SK-N-SH (cell line): ENCODE data around the gene ASXL2. TPM values are rescaled to one million over a fixed set of nuclear protein-coding genes. Genes with fewer than 3 reads are reported as not detected.

Experiments
- CTCF ChIA-PET: fragments of 300-600, 350-600 bp; formaldehyde crosslinking; extraction: SDS; loops from one replicate; lab custom pipeline; 2021; lab: Yijun Ruan, JAX
- POLR2A ChIA-PET: fragments of 350-600 bp; sonication (Branson Sonifier 250); formaldehyde crosslinking; extraction: SDS; loops from one replicate; lab custom pipeline; 2020; ENCODE audit warnings: antibody characterized with exemption, inconsistent platforms; lab: Yijun Ruan, JAX
- DNase-seq: peaks from one replicate; pipeline ENCODE4 v3.0.0; 2012
- H2AFZ ChIP-seq: fragments of 200-600 bp; sonication (generic); 2 replicates; pipeline ENCODE4 v1.8.1; 2016; ENCODE audit warnings: antibody characterized with exemption, mild to moderate bottlenecking, low read depth
- H3F3A ChIP-seq: fragments of 200-600 bp; sonication (generic); replicated peaks from 2 replicates; pipeline ENCODE3; 2016; ENCODE audit warnings: antibody characterized with exemption, mild to moderate bottlenecking; ENCODE audit not compliant: insufficient read depth
- H3K27ac ChIP-seq, 2 experiments: fragments of 200-500 bp in 1 of 2; fragments of 200-600 bp in 1 of 2; sonication (Bioruptor generic) in 1 of 2; sonication (generic), shearing (Covaris generic) in 1 of 2; 2 replicates each; pipeline versions ENCODE4 v1.5.1 to v1.6.1; 2014 to 2016; ENCODE audit warnings: low read depth in 2 of 2, inconsistent platforms in 1 of 2, low read length in 1 of 2, mild to moderate bottlenecking in 1 of 2, mixed read lengths in 1 of 2
- H3K27me3 ChIP-seq: fragments of 200-600 bp; sonication (generic), shearing (Covaris generic); 2 replicates; pipeline ENCODE4 v1.6.1; 2016; ENCODE audit warnings: mixed run types; ENCODE audit not compliant: insufficient read depth
- H3K36me3 ChIP-seq, 2 experiments: fragments of 200-500 bp in 1 of 2; fragments of 200-600 bp in 1 of 2; sonication (Bioruptor generic) in 1 of 2; sonication (generic) in 1 of 2; replicated peaks in 1 of 2; 2 replicates each; pipeline versions ENCODE3 to v1.5.1; 2014 to 2016; ENCODE audit warnings: low read length in 1 of 2, mild to moderate bottlenecking in 1 of 2; ENCODE audit not compliant: insufficient read depth in 2 of 2, control insufficient read depth in 1 of 2
- H3K4me1 ChIP-seq, 2 experiments: fragments of 200-500 bp in 1 of 2; fragments of 200-600 bp in 1 of 2; sonication (Bioruptor generic) in 1 of 2; sonication (generic), shearing (Covaris generic) in 1 of 2; 2 replicates each; pipeline versions ENCODE4 v1.5.1 to v1.6.1; 2014 to 2016; ENCODE audit warnings: low read depth in 1 of 2, low read length in 1 of 2, mixed run types in 1 of 2; ENCODE audit not compliant: insufficient read depth in 2 of 2, control insufficient read depth in 1 of 2
- H3K4me2 ChIP-seq: fragments of 200-600 bp; sonication (generic), shearing (Covaris generic); 2 replicates; pipeline ENCODE4 v1.6.1; 2017; ENCODE audit warnings: mixed run types
- H3K4me3 ChIP-seq, 2 experiments: fragments of 200-500 bp in 1 of 2; fragments of 200-600 bp in 1 of 2; sonication (Bioruptor generic) in 1 of 2; sonication (generic), shearing (Covaris generic) in 1 of 2; 2 replicates each; pipeline versions ENCODE4 v1.5.1 to v1.8.1; 2014 to 2016; ENCODE audit warnings: low read depth in 2 of 2, inconsistent platforms in 1 of 2, low read length in 1 of 2, mild to moderate bottlenecking in 1 of 2, mixed read lengths in 1 of 2, moderate library complexity in 1 of 2
- H3K79me2 ChIP-seq: fragments of 200-600 bp; sonication (generic); 2 replicates; pipeline ENCODE4 v1.8.1; 2017; ENCODE audit warnings: mild to moderate bottlenecking; ENCODE audit not compliant: insufficient read depth
- H3K9ac ChIP-seq: fragments of 200-600 bp; sonication (generic); 2 replicates; pipeline ENCODE4 v1.6.1; 2017; ENCODE audit warnings: mixed run types
- H3K9me2 ChIP-seq: fragments of 200-600 bp; sonication (generic); 2 replicates; pipeline ENCODE4 v1.6.1; 2017; ENCODE audit warnings: mixed run types
- H3K9me3 ChIP-seq: fragments of 200-600 bp; sonication (generic); 2 replicates; pipeline ENCODE4 v1.6.1; 2017; ENCODE audit warnings: mixed run types, mild to moderate bottlenecking, moderate library complexity
- H4K20me1 ChIP-seq: fragments of 200-600 bp; sonication (generic); 2 replicates; pipeline ENCODE4 v1.6.1; 2017; ENCODE audit warnings: mild to moderate bottlenecking, mixed run types; ENCODE audit not compliant: insufficient read depth
- CTCF ChIP-seq: fragments of 200-600 bp; sonication (generic); IDR thresholded peaks from 2 replicates; pipeline ENCODE4 v1.6.1; 2017; ENCODE audit warnings: antibody characterized with exemption, mild to moderate bottlenecking, moderate library complexity
- FOSL2 ChIP-seq: IDR thresholded peaks from 2 replicates; pipeline ENCODE4 v1.4.0; 2012; ENCODE audit warnings: low read depth, mild to moderate bottlenecking, moderate library complexity, borderline replicate concordance
- FOXJ3 ChIP-seq: sonication (generic); formaldehyde crosslinking; IDR thresholded peaks from 2 replicates; pipeline ENCODE4 v1.5.1; 2020; ENCODE audit warnings: mild to moderate bottlenecking, missing genetic modification reagents
- GABPA ChIP-seq: IDR thresholded peaks from 2 replicates; pipeline ENCODE4 v1.4.0; 2012; ENCODE audit warnings: low read depth, mild to moderate bottlenecking
- PBX3 ChIP-seq: IDR thresholded peaks from 2 replicates; pipeline ENCODE4; 2012
- POLR2AphosphoS5 ChIP-seq: IDR thresholded peaks from 2 replicates; pipeline ENCODE4 v1.6.1; 2012; ENCODE audit warnings: low read depth, low read length
- RAD21 ChIP-seq: IDR thresholded peaks from 2 replicates; pipeline ENCODE4 v1.6.1; 2012; ENCODE audit warnings: mild to moderate bottlenecking, low read length
- RCOR1 ChIP-seq: fragments of 150-350 bp; IDR thresholded peaks from 2 replicates; pipeline ENCODE4 v1.6.1; 2017; ENCODE audit warnings: antibody characterized with exemption, low read length
- REST ChIP-seq: IDR thresholded peaks from 2 replicates; pipeline ENCODE4 v1.6.1; 2012; ENCODE audit warnings: mild to moderate bottlenecking, low read depth, low read length, moderate library complexity
- RFX5 ChIP-seq: IDR thresholded peaks from 2 replicates; pipeline ENCODE4 v1.6.1; 2012; ENCODE audit warnings: mild to moderate bottlenecking, improper control_type of control experiment, low read length
- SIN3A ChIP-seq: IDR thresholded peaks from 2 replicates; pipeline ENCODE4 v1.6.1; 2012; ENCODE audit warnings: low read depth, mild to moderate bottlenecking, low read length, moderate library complexity, borderline replicate concordance
- WGBS: methylation state at CpG from one replicate; pipeline ENCODE4 v1.1.6; 2017; ENCODE audit warnings: low lambda C conversion rate; 5-methylcytosine and 5-hydroxymethylcytosine counted together
- polyA plus RNA-seq, 3 experiments: library from polyadenylated mRNA; depleted of rRNA; stranded (reverse); fragments of >200 nt; gene quantifications; 2 replicates each; pipeline ENCODE4 v1.2.3, GENCODE V29; 2012

Gene ASXL2
- polyA plus RNA-seq, 1 of the 3 experiments (the other 2 are of a cell fraction) = 4.8 TPM

GRCh38 chr2:25816249-25816648 lies 62.0 kb downstream of the ASXL2 start:
- WGBS = 93% methylated on average over 6 of the region's 6 CpGs
- Histone ChIP-seq H3K4me1 (no peaks in the 10 kb centered on the region), H3K79me2 (peaks cover 40% of the 10 kb centered on the region; the same call in 1 of the 2 replicates), H3K9me2 (no peaks in the 10 kb centered on the region), H3K4me3 (no peak overlapping the region), H3K36me3 (peaks cover 0 to 3% of the 10 kb centered on the region in 2 experiments), H2AFZ (no peak overlapping the region), H3F3A (no peaks in the 10 kb centered on the region), H4K20me1 (peaks cover 5% of the 10 kb centered on the region; the same call in 1 of the 2 replicates), H3K27me3 (no peaks in the 10 kb centered on the region), H3K9ac (no peak overlapping the region), H3K27ac (no peak overlapping the region), H3K4me2 (no peak overlapping the region), H3K9me3 (no peaks in the 10 kb centered on the region)
- TF ChIP-seq GABPA (no peak), FOXJ3 (no peak), CTCF (no peak), PBX3 (no peak), RCOR1 (no peak), RFX5 (no peak), SIN3A (no peak), REST (no peak), POLR2AphosphoS5 (no peak), FOSL2 (no peak), RAD21 (no peak)
- CTCF ChIA-PET = interaction anchor here (0.6 to 4.2 kb wide), 5 partner anchors 10 to 1593 kb away, joined by 3 to 18 read pairs (median 3); partner anchors contain the start of gene PPM1G
- no peak for DNase-seq
- POLR2A ChIA-PET = no interaction called here
